ENCODE data around the gene OR10P1.

OR10P1 gene

DNA sequence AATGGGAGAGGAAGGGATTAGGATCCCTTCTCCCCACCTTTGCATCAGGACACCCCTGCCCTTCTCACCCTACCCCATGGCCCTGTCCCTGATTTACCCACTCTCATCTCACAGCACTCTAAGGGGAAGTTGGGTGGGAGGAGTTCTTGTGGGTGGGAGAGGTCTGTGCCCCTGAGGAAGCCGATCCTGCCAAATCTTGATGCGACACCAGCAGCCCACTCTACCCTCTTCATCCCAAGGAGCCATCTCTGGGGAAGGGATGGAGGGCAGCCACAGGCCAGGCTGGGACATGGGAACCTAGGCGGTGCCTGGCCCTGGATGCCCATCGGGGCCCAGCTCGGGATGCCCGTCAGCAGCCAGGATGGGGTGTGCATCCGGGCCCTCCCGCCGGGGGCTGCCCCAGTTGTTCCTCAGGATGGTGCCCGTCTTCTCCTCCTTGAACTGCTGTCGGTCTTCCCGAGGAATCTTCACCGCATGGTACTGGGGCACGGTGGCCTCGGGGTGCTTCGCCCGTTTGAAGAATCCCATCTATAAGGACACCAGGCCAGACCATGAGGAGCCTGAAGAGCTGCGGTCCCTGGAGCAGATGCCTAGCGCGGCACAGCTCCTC, 48.2 kb downstream of the OR10P1 start:
- H3K4me3 ChIP-seq (ENCODE audit: low read depth, low read length): no peak overlapping the region

DNA sequence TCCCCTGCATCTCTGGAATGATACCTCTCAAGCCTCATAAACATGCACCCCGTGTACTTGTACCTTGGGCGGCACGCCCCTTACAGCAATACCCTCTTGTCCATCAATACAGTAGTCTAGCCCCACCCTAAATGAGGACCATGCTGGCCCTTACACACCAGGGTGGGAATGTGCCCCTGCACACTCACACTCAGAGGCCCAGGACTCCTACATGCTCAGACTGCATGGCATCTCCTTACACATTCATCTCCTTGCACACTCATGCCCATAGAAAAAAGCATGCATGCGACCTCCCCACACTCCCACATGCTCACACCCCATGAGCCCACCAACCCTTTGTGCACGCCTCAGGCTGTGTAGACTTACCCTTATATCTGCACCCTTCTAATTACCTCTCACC, 49.0 kb downstream of the OR10P1 start:
- H3K4me3 ChIP-seq (ENCODE audit: low read depth, low read length): no peak overlapping the region
- no peaks in the 10 kb centered on the region for H3K9me3 ChIP-seq
- H3K27me3 ChIP-seq: peaks cover 21% of the 10 kb centered on the region
- H3K4me1 ChIP-seq: no peaks in the 10 kb centered on the region
- H3K36me3 ChIP-seq: no peaks in the 10 kb centered on the region
- DNase-seq: no peak
- TF ChIP-seq, protein P1, sequence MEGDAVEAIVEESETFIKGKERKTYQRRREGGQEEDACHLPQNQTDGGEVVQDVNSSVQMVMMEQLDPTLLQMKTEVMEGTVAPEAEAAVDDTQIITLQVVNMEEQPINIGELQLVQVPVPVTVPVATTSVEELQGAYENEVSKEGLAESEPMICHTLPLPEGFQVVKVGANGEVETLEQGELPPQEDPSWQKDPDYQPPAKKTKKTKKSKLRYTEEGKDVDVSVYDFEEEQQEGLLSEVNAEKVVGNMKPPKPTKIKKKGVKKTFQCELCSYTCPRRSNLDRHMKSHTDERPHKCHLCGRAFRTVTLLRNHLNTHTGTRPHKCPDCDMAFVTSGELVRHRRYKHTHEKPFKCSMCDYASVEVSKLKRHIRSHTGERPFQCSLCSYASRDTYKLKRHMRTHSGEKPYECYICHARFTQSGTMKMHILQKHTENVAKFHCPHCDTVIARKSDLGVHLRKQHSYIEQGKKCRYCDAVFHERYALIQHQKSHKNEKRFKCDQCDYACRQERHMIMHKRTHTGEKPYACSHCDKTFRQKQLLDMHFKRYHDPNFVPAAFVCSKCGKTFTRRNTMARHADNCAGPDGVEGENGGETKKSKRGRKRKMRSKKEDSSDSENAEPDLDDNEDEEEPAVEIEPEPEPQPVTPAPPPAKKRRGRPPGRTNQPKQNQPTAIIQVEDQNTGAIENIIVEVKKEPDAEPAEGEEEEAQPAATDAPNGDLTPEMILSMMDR (IDR thresholded peaks at IDR 0.05; ENCODE audit: low read depth, low read length): no peak

More for the DNA sequence above, 48.2 kb downstream of the OR10P1 start:
- H3K36me3 ChIP-seq: no peaks in the 10 kb centered on the region
- no peak for DNase-seq
- H3K9me3 ChIP-seq: no peaks in the 10 kb centered on the region
- peaks cover 21% of the 10 kb centered on the region for H3K27me3 ChIP-seq
- TF ChIP-seq, protein P1 (IDR thresholded peaks at IDR 0.05; ENCODE audit: low read depth, low read length): no peak
- no peaks in the 10 kb centered on the region for H3K4me1 ChIP-seq

DNA sequence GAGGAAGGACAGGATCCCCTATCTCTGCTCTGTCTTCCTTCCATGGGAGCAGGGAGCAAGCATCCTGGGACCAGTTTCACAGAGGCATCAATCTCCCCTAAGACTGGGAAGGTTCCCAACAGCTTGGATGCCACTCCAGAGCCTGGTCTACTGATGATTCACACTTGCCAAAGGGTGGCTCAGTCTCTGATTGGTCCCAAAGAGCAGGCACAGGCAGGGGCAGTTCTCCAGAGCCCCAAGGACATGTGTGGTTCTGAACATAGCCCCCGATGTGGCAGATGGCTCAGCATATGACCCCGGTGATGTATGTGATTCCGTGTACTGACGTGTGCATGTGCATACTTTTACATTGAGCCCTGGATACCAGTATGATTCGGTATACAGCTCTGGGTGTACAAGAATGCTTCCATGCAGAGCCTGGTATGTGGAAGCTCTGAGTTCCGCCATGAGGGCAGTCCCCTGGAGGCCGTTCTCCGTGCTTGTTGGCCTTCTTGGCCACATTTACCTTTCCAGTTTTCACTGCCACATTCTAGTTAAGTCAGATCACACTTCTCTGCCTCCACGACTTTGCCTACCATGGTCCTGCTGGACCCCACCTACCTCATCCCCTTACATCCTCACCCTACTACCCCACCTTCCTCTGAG, 49.8 kb downstream of the OR10P1 start:
- TF ChIP-seq, protein P1 (IDR thresholded peaks at IDR 0.05; ENCODE audit: low read depth, low read length): no peak
- Histone ChIP-seq H3K9me3 (no peaks in the 10 kb centered on the region), H3K27me3 (peaks cover 17% of the 10 kb centered on the region), H3K36me3 (no peaks in the 10 kb centered on the region), H3K4me1 (no peaks in the 10 kb centered on the region), H3K4me3 (ENCODE audit: low read depth, low read length) (no peak overlapping the region)
- DNase-seq: no peak
